PFSK-1 (cell line): ENCODE data around the gene ALDH1A3.

ENCODE experiments used
- FOXP2 ChIP-seq: optimal IDR thresholded peaks from 2 replicates; pipeline ENCODE3; 2011; ENCODE audit warnings: borderline replicate concordance, control low read depth, inconsistent platforms; ENCODE audit not compliant: insufficient read depth; ENCODE audit errors: extremely low read length, extremely low read depth
- POLR2AphosphoS5 ChIP-seq: IDR thresholded peaks from 2 replicates; pipeline ENCODE4 v1.6.1; 2012; ENCODE audit warnings: low read depth, mild to moderate bottlenecking, control low read depth, low read length, moderate library complexity
- SIN3A ChIP-seq: IDR thresholded peaks from 2 replicates; pipeline ENCODE4 v1.6.1; 2012; ENCODE audit warnings: mild to moderate bottlenecking, low read length, moderate library complexity, borderline replicate concordance; ENCODE audit not compliant: insufficient read depth
- TAF1 ChIP-seq: IDR thresholded peaks from 2 replicates; pipeline ENCODE4 v1.6.1; 2012; ENCODE audit warnings: low read length, control low read depth, borderline replicate concordance; ENCODE audit not compliant: insufficient read depth
- TF ChIP-seq, protein P1 (sequence below), 2 experiments: IDR thresholded peaks; 2 replicates each; pipeline versions ENCODE4 v1.6.1 to v1.8.0; 2011 to 2012; ENCODE audit warnings: low read depth in 2 of 2, low read length in 2 of 2, control low read depth in 1 of 2, inconsistent platforms in 1 of 2, mild to moderate bottlenecking in 1 of 2, moderate library complexity in 1 of 2; ENCODE audit not compliant: insufficient read depth in 1 of 2

The ALDH1A3 gene

DNA sequence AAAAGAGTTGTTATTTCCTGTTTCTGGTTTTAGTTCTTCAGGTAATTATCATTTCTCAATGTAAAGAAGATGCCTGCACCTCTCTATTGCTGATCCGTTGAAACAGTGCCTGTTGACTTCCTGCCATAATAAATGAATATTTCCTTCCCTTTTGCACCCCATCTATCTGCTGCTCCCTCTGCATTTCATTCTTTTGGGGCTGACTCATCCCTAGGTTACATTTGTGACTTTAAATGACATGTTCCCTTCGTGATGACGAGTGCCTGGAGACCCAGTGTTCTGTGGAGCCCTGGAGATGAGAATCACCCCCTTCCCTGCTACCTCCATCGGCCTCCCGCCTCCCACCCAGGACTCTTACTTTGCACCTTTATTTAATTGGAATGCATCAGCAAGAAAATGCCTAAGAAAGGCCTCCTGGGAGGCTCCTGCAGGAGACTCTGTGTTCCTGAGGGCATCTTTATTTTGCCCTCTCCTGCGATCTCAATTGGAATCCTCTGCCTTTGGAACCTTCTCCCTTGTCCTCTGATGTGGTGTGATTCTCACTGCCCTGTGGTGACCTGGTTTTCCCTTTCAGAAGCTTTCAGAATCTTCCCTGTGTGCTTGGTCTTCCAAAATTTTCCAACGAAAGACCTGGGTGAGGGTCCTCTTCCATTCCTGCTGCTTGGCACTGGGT is 53.2 kb downstream of the ALDH1A3 start:
- TF ChIP-seq SIN3A, result no peak
- no peak for TF ChIP-seq FOXP2
- TF ChIP-seq TAF1, result no peak
- TF ChIP-seq POLR2AphosphoS5, result no peak

- TF ChIP-seq, protein P1, sequence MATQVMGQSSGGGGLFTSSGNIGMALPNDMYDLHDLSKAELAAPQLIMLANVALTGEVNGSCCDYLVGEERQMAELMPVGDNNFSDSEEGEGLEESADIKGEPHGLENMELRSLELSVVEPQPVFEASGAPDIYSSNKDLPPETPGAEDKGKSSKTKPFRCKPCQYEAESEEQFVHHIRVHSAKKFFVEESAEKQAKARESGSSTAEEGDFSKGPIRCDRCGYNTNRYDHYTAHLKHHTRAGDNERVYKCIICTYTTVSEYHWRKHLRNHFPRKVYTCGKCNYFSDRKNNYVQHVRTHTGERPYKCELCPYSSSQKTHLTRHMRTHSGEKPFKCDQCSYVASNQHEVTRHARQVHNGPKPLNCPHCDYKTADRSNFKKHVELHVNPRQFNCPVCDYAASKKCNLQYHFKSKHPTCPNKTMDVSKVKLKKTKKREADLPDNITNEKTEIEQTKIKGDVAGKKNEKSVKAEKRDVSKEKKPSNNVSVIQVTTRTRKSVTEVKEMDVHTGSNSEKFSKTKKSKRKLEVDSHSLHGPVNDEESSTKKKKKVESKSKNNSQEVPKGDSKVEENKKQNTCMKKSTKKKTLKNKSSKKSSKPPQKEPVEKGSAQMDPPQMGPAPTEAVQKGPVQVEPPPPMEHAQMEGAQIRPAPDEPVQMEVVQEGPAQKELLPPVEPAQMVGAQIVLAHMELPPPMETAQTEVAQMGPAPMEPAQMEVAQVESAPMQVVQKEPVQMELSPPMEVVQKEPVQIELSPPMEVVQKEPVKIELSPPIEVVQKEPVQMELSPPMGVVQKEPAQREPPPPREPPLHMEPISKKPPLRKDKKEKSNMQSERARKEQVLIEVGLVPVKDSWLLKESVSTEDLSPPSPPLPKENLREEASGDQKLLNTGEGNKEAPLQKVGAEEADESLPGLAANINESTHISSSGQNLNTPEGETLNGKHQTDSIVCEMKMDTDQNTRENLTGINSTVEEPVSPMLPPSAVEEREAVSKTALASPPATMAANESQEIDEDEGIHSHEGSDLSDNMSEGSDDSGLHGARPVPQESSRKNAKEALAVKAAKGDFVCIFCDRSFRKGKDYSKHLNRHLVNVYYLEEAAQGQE (IDR thresholded peaks at IDR 0.05; ENCODE audit: insufficient read depth in 1 of 2, low read depth in 2 of 2, low read length in 2 of 2), result no peak
- TF ChIP-seq SIN3A (no peak), POLR2AphosphoS5 (no peak), TAF1 (no peak)
Observed at GRCh38 chr15:100934166-100934565, 54.5 kb downstream of the ALDH1A3 start.

- TF ChIP-seq POLR2AphosphoS5, result no peak
- no peak for TF ChIP-seq SIN3A
- TF ChIP-seq TAF1, result no peak
- TF ChIP-seq FOXP2, result no peak
- TF ChIP-seq, protein P1 (IDR thresholded peaks at IDR 0.05; ENCODE audit: insufficient read depth in 1 of 2, low read depth in 2 of 2, low read length in 2 of 2), result no peak
Observed at GRCh38 chr15:100934726-100935125, 55.1 kb downstream of the ALDH1A3 start.

DNA sequence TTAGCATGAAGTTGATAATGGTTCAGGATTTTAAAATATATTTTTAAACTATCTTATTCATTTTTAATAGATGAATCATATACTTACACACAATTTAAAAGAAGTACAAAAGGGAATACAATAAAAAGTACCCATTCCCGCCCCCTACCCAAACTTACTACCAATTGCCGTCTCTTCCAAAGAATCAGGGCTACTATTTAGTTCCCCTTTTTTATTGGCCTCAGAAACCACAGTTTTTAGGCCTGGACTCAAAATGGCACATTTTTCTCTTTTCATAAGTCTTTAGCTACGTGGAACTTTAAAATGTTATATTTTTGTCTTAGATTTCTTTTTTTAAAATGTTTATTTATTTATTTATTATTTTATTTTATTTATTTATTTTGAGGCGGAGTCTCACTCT is 57.5 kb downstream of the ALDH1A3 start:
- TF ChIP-seq FOXP2 (no peak), SIN3A (no peak), POLR2AphosphoS5 (no peak), TAF1 (no peak)
- TF ChIP-seq, protein P1 (IDR thresholded peaks at IDR 0.05; ENCODE audit: insufficient read depth in 1 of 2, low read depth in 2 of 2, low read length in 2 of 2), result no peak

DNA sequence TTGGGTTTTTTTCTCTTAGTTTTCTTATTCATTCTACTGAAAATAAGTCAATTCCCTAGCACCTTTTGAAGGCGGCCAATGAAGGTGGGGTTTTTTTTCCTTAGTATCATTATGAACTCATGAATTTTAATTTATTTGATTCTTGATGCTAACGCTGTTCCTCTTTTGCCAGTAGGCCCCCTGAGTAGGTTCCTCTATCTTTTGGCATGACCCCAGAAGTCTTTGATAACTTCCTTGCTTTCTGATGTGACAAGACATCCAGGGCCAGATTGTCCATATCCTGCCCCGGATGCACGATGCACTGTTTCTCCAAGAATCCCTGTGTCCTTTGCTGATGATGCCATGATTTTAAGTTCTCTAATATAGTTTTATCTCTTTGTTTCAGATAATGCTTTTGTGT is 60.2 kb downstream of the ALDH1A3 start:
- TF ChIP-seq FOXP2 (no peak), SIN3A (no peak), TAF1 (no peak), POLR2AphosphoS5 (no peak)
- TF ChIP-seq, protein P1 (IDR thresholded peaks at IDR 0.05; ENCODE audit: insufficient read depth in 1 of 2, low read depth in 2 of 2, low read length in 2 of 2), result no peak
